CD4-positive, alpha-beta T cell treated with Interleukin-15 for 1 hour (primary cell): Measurements from ENCODE around the gene TUFM.
A peak's percentile ranks its signal among the peaks of the same experiment; 100 is the strongest.
"Not testable (repeated sequence)": the region's sequence is repeated elsewhere in the genome, so short reads cannot be mapped to it uniquely, and the experiment has no call there.

Source experiments
- DNase-seq: peaks from one replicate; pipeline ENCODE4 v3.0.0-alpha.2; 2020

The TUFM gene

GRCh38 chr16:28846080-28846932 is at the start of gene TUFM:
TSS of gene TUFM (minus strand) at chr16:28846348. CDS start at chr16:28846269, 79 bp downstream.
- DNase-seq = peak; percentile 98

- DNase-seq = no peak
Observed at GRCh38 chr16:28895609-28896008, 49.5 kb upstream of the TUFM start.

GRCh38 chr16:28893291-28893690 is 47.1 kb upstream of the TUFM start:
- no peak for DNase-seq

GRCh38 chr16:28891964-28892890 is 46.1 kb upstream of the TUFM start:
- no peak for DNase-seq

GRCh38 chr16:28890355-28890754 is 44.2 kb upstream of the TUFM start:
- not testable (repeated sequence) for DNase-seq

- DNase-seq = no peak
Observed at GRCh38 chr16:28886945-28887344, 40.8 kb upstream of the TUFM start.

- no peak for DNase-seq
Observed at GRCh38 chr16:28884045-28884444, 37.9 kb upstream of the TUFM start.

- DNase-seq = no peak
Observed at GRCh38 chr16:28883221-28883996, 37.3 kb upstream of the TUFM start.

GRCh38 chr16:28882551-28883160 is 36.5 kb upstream of the TUFM start:
- DNase-seq = no peak

- not testable (repeated sequence) for DNase-seq
Observed at GRCh38 chr16:28881565-28881964, 35.4 kb upstream of the TUFM start.

GRCh38 chr16:28880955-28881354 is 34.8 kb upstream of the TUFM start:
- no peak for DNase-seq

GRCh38 chr16:28880589-28880915 is 34.4 kb upstream of the TUFM start:
- no peak for DNase-seq

GRCh38 chr16:28879841-28880588 is 33.9 kb upstream of the TUFM start:
- peak; percentile 87 for DNase-seq

GRCh38 chr16:28879261-28879840 is 33.2 kb upstream of the TUFM start:
- DNase-seq = no peak

GRCh38 chr16:28878083-28878926 is 32.2 kb upstream of the TUFM start, which contains the start of gene ATP2A1:
TSS of gene ATP2A1 (plus strand) at chr16:28878488. CDS start at chr16:28878672, 184 bp downstream.
- no peak for DNase-seq

GRCh38 chr16:28877655-28878000 is 31.5 kb upstream of the TUFM start:
- DNase-seq = no peak

GRCh38 chr16:28876973-28877654 is 31.0 kb upstream of the TUFM start:
- DNase-seq = no peak

- no peak for DNase-seq
Observed at GRCh38 chr16:28876019-28876659, 30.0 kb upstream of the TUFM start.
